ENCODE measurements around the gene DNASE1.

Gene DNASE1

GRCh38 chr16:3654249-3654991 lies at the start of gene DNASE1:
DNASE1 (plus strand) TSS chr16:3654691; CDS start chr16:3655374, 683 bp downstream.
- peaks cover 75% of the 10 kb centered on the region for H3K36me3 ChIP-seq (ENCODE audit: insufficient read depth, low read length)
- no peaks in the 10 kb centered on the region for H3K9me3 ChIP-seq (ENCODE audit: low read length)
- no peak within 1 kb of the TSS for H3K4me2 ChIP-seq (ENCODE audit: low read length)
- H3K4me1 ChIP-seq (ENCODE audit: insufficient read depth, low read length, severe bottlenecking), result peaks cover 34% of the 10 kb centered on the region
- H2AFZ ChIP-seq (ENCODE audit: low read length), result no peak within 1 kb of the TSS
- peak; percentile 80 for TF ChIP-seq CTCF (IDR thresholded peaks at IDR 0.05; ENCODE audit: low read length)
- TF ChIP-seq EZH2 (IDR thresholded peaks at IDR 0.05; ENCODE audit: borderline replicate concordance, low read length), result no peak
- H3F3A ChIP-seq (ENCODE audit: insufficient read depth, low read length), result no peaks in the 10 kb centered on the region
- no peak within 1 kb of the TSS for H3K4me3 ChIP-seq (ENCODE audit: low read depth, low read length, poor library complexity, severe bottlenecking)
- H3K27me3 ChIP-seq (ENCODE audit: insufficient read depth, low read length), result no peaks in the 10 kb centered on the region
- H4K20me1 ChIP-seq (ENCODE audit: insufficient read depth, low read length), result no peaks in the 10 kb centered on the region
- peak within 1 kb of the TSS; percentile 3; the same call in 1 of the 2 replicates for H3K9ac ChIP-seq (ENCODE audit: low read length)
- H3K27ac ChIP-seq (ENCODE audit: low read depth, low read length, poor library complexity, severe bottlenecking), result peak within 1 kb of the TSS; percentile 63
- no peaks in the 10 kb centered on the region for H3K9me2 ChIP-seq (ENCODE audit: low read depth, low read length)
- no peaks in the 10 kb centered on the region for H3K79me2 ChIP-seq (ENCODE audit: insufficient read depth, low read length)

- Histone ChIP-seq H2AFZ (ENCODE audit: low read length) (no peak overlapping the region), H3K9ac (ENCODE audit: low read length) (no peak overlapping the region), H3F3A (ENCODE audit: insufficient read depth, low read length) (no peaks in the 10 kb centered on the region), H3K4me2 (ENCODE audit: low read length) (no peak overlapping the region), H3K36me3 (ENCODE audit: insufficient read depth, low read length) (peaks cover 44% of the 10 kb centered on the region), H3K27me3 (ENCODE audit: insufficient read depth, low read length) (no peaks in the 10 kb centered on the region), H3K4me3 (ENCODE audit: low read depth, low read length, poor library complexity, severe bottlenecking) (no peak overlapping the region), H3K4me1 (ENCODE audit: insufficient read depth, low read length, severe bottlenecking) (peaks cover 33% of the 10 kb centered on the region), H3K9me2 (ENCODE audit: low read depth, low read length) (no peaks in the 10 kb centered on the region), H3K9me3 (ENCODE audit: low read length) (no peaks in the 10 kb centered on the region), H3K79me2 (ENCODE audit: insufficient read depth, low read length) (peaks cover 7% of the 10 kb centered on the region; the same call in 1 of the 2 replicates), H4K20me1 (ENCODE audit: insufficient read depth, low read length) (no peaks in the 10 kb centered on the region), H3K27ac (ENCODE audit: low read depth, low read length, poor library complexity, severe bottlenecking) (no peak overlapping the region)
- TF ChIP-seq EZH2 (IDR thresholded peaks at IDR 0.05; ENCODE audit: borderline replicate concordance, low read length) (no peak), CTCF (IDR thresholded peaks at IDR 0.05; ENCODE audit: low read length) (no peak)
Measured at GRCh38 chr16:3606441-3606840, 48.0 kb upstream of the DNASE1 start.

- Histone ChIP-seq H3K36me3 (ENCODE audit: insufficient read depth, low read length) (peaks cover 36% of the 10 kb centered on the region), H3K27ac (ENCODE audit: low read depth, low read length, poor library complexity, severe bottlenecking) (peak overlapping the region; percentile 70), H3K9me2 (ENCODE audit: low read depth, low read length) (no peaks in the 10 kb centered on the region), H4K20me1 (ENCODE audit: insufficient read depth, low read length) (no peaks in the 10 kb centered on the region), H2AFZ (ENCODE audit: low read length) (no peak overlapping the region), H3K79me2 (ENCODE audit: insufficient read depth, low read length) (peaks cover 12% of the 10 kb centered on the region), H3K27me3 (ENCODE audit: insufficient read depth, low read length) (no peaks in the 10 kb centered on the region), H3K4me2 (ENCODE audit: low read length) (peak overlapping the region; percentile 49), H3K9ac (ENCODE audit: low read length) (0 out of 2 replicates have a peak overlapping the region, but pooled peaks have one; percentile 25), H3K4me3 (ENCODE audit: low read depth, low read length, poor library complexity, severe bottlenecking) (peak overlapping the region; percentile 24), H3F3A (ENCODE audit: insufficient read depth, low read length) (no peaks in the 10 kb centered on the region), H3K4me1 (ENCODE audit: insufficient read depth, low read length, severe bottlenecking) (peaks cover 33% of the 10 kb centered on the region), H3K9me3 (ENCODE audit: low read length) (no peaks in the 10 kb centered on the region)
- TF ChIP-seq EZH2 (IDR thresholded peaks at IDR 0.05; ENCODE audit: borderline replicate concordance, low read length), result no peak
- TF ChIP-seq CTCF (IDR thresholded peaks at IDR 0.05; ENCODE audit: low read length), result no peak
Measured at GRCh38 chr16:3607161-3607560, 47.3 kb upstream of the DNASE1 start.
